HepG2 (cell line): ENCODE results near the gene KXD1. TPM values are rescaled to one million over a fixed set of nuclear protein-coding genes. Genes with fewer than 3 reads are reported as not detected.

Experiments
- ATF5 ChIP-seq: sonication (generic); formaldehyde crosslinking; IDR thresholded peaks from 2 replicates; pipeline ENCODE4 v1.4.0; 2020; ENCODE audit warnings: mild to moderate bottlenecking, low read depth, missing genetic modification reagents
- CCDC6 ChIP-seq: sonication (generic); formaldehyde crosslinking; IDR thresholded peaks from 2 replicates; pipeline ENCODE4 v1.8.1; 2022; ENCODE audit warnings: mild to moderate bottlenecking, missing genetic modification reagents, moderate library complexity
- DDIT3 ChIP-seq: sonication (generic); formaldehyde crosslinking; IDR thresholded peaks from 2 replicates; pipeline ENCODE4 v1.4.0; 2020; ENCODE audit warnings: mild to moderate bottlenecking, missing genetic modification reagents
- HMGXB3 ChIP-seq: sonication (generic); formaldehyde crosslinking; IDR thresholded peaks from 2 replicates; pipeline ENCODE4 v1.4.0; 2020; ENCODE audit warnings: missing genetic modification reagents, borderline replicate concordance
- HOXA3 ChIP-seq: sonication (generic); formaldehyde crosslinking; IDR thresholded peaks from 2 replicates; pipeline ENCODE4 v1.5.0; 2020; ENCODE audit warnings: missing genetic modification reagents
- NFAT5 ChIP-seq: sonication (generic); formaldehyde crosslinking; IDR thresholded peaks from 2 replicates; pipeline ENCODE4 v1.4.0; 2020; ENCODE audit warnings: missing genetic modification reagents
- PCBP2 ChIP-seq: fragments of 200-400 bp; formaldehyde crosslinking; optimal IDR thresholded peaks from 2 replicates; pipeline ENCODE3; 2018; ENCODE audit warnings: low read length, low read depth; ENCODE audit not compliant: poor library complexity, severe bottlenecking
- REXO4 ChIP-seq: sonication (generic); formaldehyde crosslinking; IDR thresholded peaks from 2 replicates; pipeline ENCODE4 v1.8.0; 2022; ENCODE audit warnings: missing genetic modification reagents, mild to moderate bottlenecking, borderline replicate concordance
- SNAPC2 ChIP-seq: sonication (generic); formaldehyde crosslinking; IDR thresholded peaks from 2 replicates; pipeline ENCODE4 v1.8.1; 2022; ENCODE audit warnings: mild to moderate bottlenecking, missing genetic modification reagents
- TCF7 ChIP-seq: sonication (generic); IDR thresholded peaks from 2 replicates; pipeline ENCODE4 v1.6.1; 2016; ENCODE audit warnings: antibody characterized with exemption, low read depth
- XRCC5 ChIP-seq: fragments of 200-400 bp; formaldehyde crosslinking; optimal IDR thresholded peaks from 2 replicates; pipeline ENCODE3; 2017; ENCODE audit warnings: mild to moderate bottlenecking, low read length
- YEATS2 ChIP-seq: sonication (generic); formaldehyde crosslinking; IDR thresholded peaks from 2 replicates; pipeline ENCODE4 v1.4.0; 2020; ENCODE audit warnings: missing genetic modification reagents, borderline replicate concordance
- ZNF207 ChIP-seq: fragments of 450-650 bp; IDR thresholded peaks from 2 replicates; pipeline ENCODE4 v1.6.1; 2016; ENCODE audit warnings: antibody characterized with exemption, borderline replicate concordance
- ZNF317 ChIP-seq: sonication (generic); formaldehyde crosslinking; IDR thresholded peaks from 2 replicates; pipeline ENCODE4 v1.5.0; 2020; ENCODE audit warnings: mild to moderate bottlenecking, missing genetic modification reagents
- ZNF326 ChIP-seq: sonication (generic); formaldehyde crosslinking; IDR thresholded peaks from 2 replicates; pipeline ENCODE4 v1.4.0; 2020; ENCODE audit warnings: missing genetic modification reagents, borderline replicate concordance
- ZNF33B ChIP-seq: sonication (generic); formaldehyde crosslinking; IDR thresholded peaks from 2 replicates; pipeline ENCODE4 v1.5.1; 2020; ENCODE audit warnings: mild to moderate bottlenecking, missing genetic modification reagents
- ZNF446 ChIP-seq: sonication (generic); formaldehyde crosslinking; IDR thresholded peaks from 2 replicates; pipeline ENCODE4 v1.5.0; 2020; ENCODE audit warnings: mild to moderate bottlenecking, missing genetic modification reagents
- ZNF530 ChIP-seq: sonication (generic); formaldehyde crosslinking; IDR thresholded peaks from 2 replicates; pipeline ENCODE4 v1.5.0; 2020; ENCODE audit warnings: low read depth, mild to moderate bottlenecking, missing genetic modification reagents
- ZSCAN20 ChIP-seq: sonication (generic); formaldehyde crosslinking; IDR thresholded peaks from 2 replicates; pipeline ENCODE4 v1.4.0; 2020; ENCODE audit warnings: missing genetic modification reagents, mild to moderate bottlenecking, borderline replicate concordance
- polyA plus RNA-seq, 8 experiments: library from polyadenylated mRNA; depleted of rRNA in 3 of 8; stranded (reverse) in 7 of 8; unstranded in 1 of 8; fragments of >200 nt; fragmentation: Illumina TruSeq in 4 of 8; extraction: Trizol in 4 of 8; gene quantifications; 2 replicates each; pipeline versions ENCODE4 v1.2.1 to v1.2.3, GENCODE V29; 2011 to 2016; ENCODE audit warnings: low read depth in 4 of 8, missing spikeins in 1 of 8, mixed read lengths in 1 of 8; ENCODE audit not compliant: insufficient read depth in 1 of 8
- total RNA-seq, 5 experiments: library from RNA; depleted of rRNA; stranded (reverse); fragments of >200 nt; fragmentation: Illumina TruSeq; extraction: Trizol; gene quantifications; 2 replicates each; pipeline ENCODE4 v1.2.3, GENCODE V29; 2016; ENCODE audit warnings: low read depth in 1 of 5

The KXD1 gene
- total and polyA plus RNA-seq, 2 of the 13 experiments (the other 11 are each of a cell fraction or from before 2014, with no cell fraction given), result 44.6 to 143 TPM

- TF ChIP-seq HMGXB3 (CRISPR knock-in tag) (peak; percentile 89; the same call in 1 of the 2 replicates), ZNF326 (0 out of 2 replicates have a peak, but pooled peaks have one; percentile 70), REXO4 (no peak), DDIT3 (peak; percentile 44; the same call in 1 of the 2 replicates), ZNF317 (CRISPR knock-in tag) (no peak), TCF7 (no peak), YEATS2 (CRISPR knock-in tag) (peak; percentile 98), CCDC6 (CRISPR knock-in tag) (peak; percentile 67; the same call in 1 of the 2 replicates), ZNF446 (CRISPR knock-in tag) (no peak), ZSCAN20 (CRISPR knock-in tag) (0 out of 2 replicates have a peak, but pooled peaks have one; percentile 41), XRCC5 (peak; percentile 32), ATF5 (CRISPR knock-in tag) (0 out of 2 replicates have a peak, but pooled peaks have one; percentile 82), ZNF207 (no peak), NFAT5 (CRISPR knock-in tag) (peak; percentile 49; the same call in 1 of the 2 replicates), HOXA3 (CRISPR knock-in tag) (peak; percentile 100), SNAPC2 (CRISPR knock-in tag) (no peak), PCBP2 (no peak), ZNF33B (CRISPR knock-in tag) (no peak), ZNF530 (no peak)
Observed at GRCh38 chr19:18571564-18572344, 14.1 kb downstream of the KXD1 start, which contains the start of gene UBA52 (continued).
